ENCODE results near the gene BIN2.

Gene BIN2

GRCh38 chr12:51323966-51324895 is at the start of gene BIN2:
BIN2 (minus strand) TSS chr12:51324174; CDS start chr12:51324102, 72 bp downstream.
- peak; percentile 56 for DNase-seq (ENCODE audit: low read depth)

- no peak for DNase-seq (ENCODE audit: low read depth)
These were observed 49.2 kb upstream of the BIN2 start for GRCh38 chr12:51373187-51373586.

GRCh38 chr12:51372021-51372420 is 48.0 kb upstream of the BIN2 start:
- no peak for DNase-seq (ENCODE audit: low read depth)

GRCh38 chr12:51371295-51371953 is 47.5 kb upstream of the BIN2 start:
- DNase-seq (ENCODE audit: low read depth), result no peak

GRCh38 chr12:51370667-51371066 is 46.7 kb upstream of the BIN2 start:
- no peak for DNase-seq (ENCODE audit: low read depth)

GRCh38 chr12:51369581-51369980 is 45.6 kb upstream of the BIN2 start:
- no peak for DNase-seq (ENCODE audit: low read depth)

- DNase-seq (ENCODE audit: low read depth), result peak; percentile 71
These were observed 44.9 kb upstream of the BIN2 start for GRCh38 chr12:51368640-51369517.

GRCh38 chr12:51365276-51365675 is 41.3 kb upstream of the BIN2 start:
- DNase-seq (ENCODE audit: low read depth), result no peak

- DNase-seq (ENCODE audit: low read depth), result no peak
These were observed 40.0 kb upstream of the BIN2 start for GRCh38 chr12:51364001-51364400.

- DNase-seq (ENCODE audit: low read depth), result no peak
These were observed 38.9 kb upstream of the BIN2 start for GRCh38 chr12:51362747-51363342.

- DNase-seq (ENCODE audit: low read depth), result no peak
These were observed 38.3 kb upstream of the BIN2 start for GRCh38 chr12:51362307-51362706.

GRCh38 chr12:51361161-51362016 is 37.4 kb upstream of the BIN2 start:
- DNase-seq (ENCODE audit: low read depth), result no peak

GRCh38 chr12:51360315-51360714 is 36.3 kb upstream of the BIN2 start:
- no peak for DNase-seq (ENCODE audit: low read depth)

- no peak for DNase-seq (ENCODE audit: low read depth)
These were observed 35.9 kb upstream of the BIN2 start for GRCh38 chr12:51359851-51360250.

- no peak for DNase-seq (ENCODE audit: low read depth)
These were observed 34.5 kb upstream of the BIN2 start for GRCh38 chr12:51358496-51358895.

GRCh38 chr12:51357374-51358047 is 33.5 kb upstream of the BIN2 start:
- no peak for DNase-seq (ENCODE audit: low read depth)

GRCh38 chr12:51351913-51352532 is 28.0 kb upstream of the BIN2 start:
- DNase-seq (ENCODE audit: low read depth), result peak; percentile 12

GRCh38 chr12:51349026-51349425 is 25.1 kb upstream of the BIN2 start:
- no peak for DNase-seq (ENCODE audit: low read depth)

- no peak for DNase-seq (ENCODE audit: low read depth)
These were observed 24.1 kb upstream of the BIN2 start for GRCh38 chr12:51348116-51348515.

GRCh38 chr12:51346581-51346980 is 22.6 kb upstream of the BIN2 start, which contains the start of gene CELA1:
CELA1 (minus strand) TSS chr12:51346679; CDS start chr12:51346638, 41 bp downstream.
- no peak for DNase-seq (ENCODE audit: low read depth)

All from activated T-cell treated with anti-CD3 and anti-CD28 coated beads for 1 hour (primary cell).